HG02798 (cell line): Measurements from ENCODE around the gene SLC12A8.

Source experiments
- ATAC-seq: cut with Tn5 transposase; IDR thresholded peaks from one replicate; pipeline ENCODE4 v1.9.1; 2021; ENCODE audit warnings: mild to moderate bottlenecking; ENCODE audit not compliant: unreplicated experiment, poor library complexity

Gene SLC12A8

DNA sequence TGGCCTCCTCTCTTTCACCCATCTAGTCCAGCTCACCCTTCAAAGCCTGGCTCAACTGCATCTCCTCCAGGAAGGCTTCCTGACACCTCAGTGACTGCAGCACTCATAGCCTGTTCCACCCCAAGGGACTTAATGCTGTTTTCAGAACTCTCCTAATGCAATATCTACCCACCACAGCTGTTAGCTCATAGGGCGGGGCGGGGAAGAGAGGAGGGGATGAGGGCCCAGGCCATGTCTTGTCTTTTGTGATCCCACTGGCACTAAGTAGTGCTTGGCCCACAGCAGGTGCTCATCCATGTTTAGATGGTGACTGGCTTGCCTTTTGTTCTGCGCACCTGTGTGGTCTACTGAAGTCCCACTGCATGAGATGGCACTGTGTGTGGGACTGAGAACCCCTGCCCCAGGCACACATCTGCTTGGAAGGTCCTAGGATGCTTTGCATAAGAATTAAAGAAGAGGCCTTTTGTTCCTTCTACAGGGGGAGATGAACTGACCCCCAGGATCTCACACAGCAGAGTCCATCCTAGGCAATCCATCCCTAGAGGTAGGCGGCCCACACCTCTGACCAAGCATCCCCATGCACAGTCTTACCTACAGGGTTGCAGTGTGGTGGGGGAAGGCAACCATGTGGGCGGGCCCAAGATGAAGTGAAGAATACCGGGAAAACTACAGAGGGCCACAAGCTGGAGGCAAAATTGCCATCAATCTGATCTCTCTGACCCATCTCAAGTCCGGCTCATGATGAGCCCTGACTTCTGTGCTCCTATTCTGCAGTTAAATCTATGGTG lies 23.0 kb downstream of the SLC12A8 start:
- ATAC-seq = no peak

DNA sequence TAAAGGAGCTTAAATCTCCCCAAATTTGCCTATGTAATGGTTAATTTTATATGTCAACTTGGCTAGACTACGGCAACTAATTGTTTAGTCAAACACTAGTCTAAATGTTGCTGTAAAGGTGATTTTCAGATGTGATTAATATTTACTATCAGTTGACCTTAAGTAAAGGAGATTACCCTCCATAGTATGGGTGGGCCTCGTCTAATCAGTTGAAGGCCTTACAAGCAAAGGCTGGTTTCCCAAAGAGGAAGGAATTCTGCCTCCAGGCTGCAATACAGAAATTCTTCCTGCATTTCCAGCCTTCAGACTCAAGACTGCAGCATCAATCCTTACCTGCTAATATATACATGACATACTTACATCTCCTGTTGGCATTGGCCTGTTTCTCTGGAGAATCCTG lies 23.6 kb downstream of the SLC12A8 start:
- no peak for ATAC-seq

DNA sequence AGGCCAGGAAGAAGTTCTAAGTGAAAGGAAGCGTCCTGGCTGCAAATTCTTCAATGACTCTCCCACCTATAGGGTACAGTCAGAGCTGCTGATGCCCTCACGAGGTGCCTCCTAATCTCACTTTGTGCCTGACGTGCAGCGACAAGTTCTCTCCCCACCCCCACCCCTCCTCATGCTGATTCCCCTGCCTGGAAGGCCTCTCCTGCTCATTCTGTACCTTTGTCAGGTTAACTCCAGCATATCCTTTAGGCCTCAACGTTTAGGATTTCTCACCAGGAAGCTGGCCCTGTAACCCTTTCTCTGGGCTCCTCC lies 25.0 kb downstream of the SLC12A8 start:
- no peak for ATAC-seq

DNA sequence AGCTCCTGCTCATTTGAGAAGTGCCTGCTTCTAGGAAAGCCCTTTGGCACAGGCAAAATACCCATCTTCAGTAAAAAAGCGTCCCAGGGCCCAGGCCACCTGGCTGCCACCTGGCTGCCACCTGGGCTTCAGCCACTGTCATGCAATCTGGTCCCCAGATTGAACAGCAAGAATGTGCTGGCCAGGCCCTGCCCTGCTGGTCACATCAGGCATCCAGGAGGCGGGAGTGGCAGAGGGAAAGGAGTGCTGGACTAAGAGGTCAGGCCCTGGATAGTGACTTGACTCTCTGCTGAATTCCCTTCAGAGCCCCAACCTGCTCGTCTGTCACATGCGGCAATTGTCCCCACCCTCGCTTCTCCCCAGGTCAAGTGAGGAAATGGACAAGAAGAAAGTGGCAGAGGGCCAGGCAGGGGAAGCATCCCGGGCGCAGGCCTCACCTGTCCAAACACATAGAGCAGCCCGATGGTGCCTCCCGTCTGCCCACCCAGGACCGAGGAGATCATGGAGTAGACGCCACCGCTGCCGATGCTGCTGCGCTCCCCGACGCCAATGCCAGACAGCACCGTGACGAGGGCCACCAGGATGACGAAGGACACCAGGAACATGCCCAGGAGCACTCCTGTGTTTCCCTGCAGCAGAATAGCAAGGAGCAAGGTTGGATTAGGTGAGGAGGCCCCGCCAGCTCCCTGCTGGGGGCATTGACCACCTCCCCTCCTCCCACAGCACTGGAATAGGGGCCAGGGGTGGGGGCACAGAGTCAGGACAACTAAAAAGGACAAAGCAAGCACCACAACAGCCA lies 25.5 kb downstream of the SLC12A8 start:
- peak; percentile 9 for ATAC-seq

DNA sequence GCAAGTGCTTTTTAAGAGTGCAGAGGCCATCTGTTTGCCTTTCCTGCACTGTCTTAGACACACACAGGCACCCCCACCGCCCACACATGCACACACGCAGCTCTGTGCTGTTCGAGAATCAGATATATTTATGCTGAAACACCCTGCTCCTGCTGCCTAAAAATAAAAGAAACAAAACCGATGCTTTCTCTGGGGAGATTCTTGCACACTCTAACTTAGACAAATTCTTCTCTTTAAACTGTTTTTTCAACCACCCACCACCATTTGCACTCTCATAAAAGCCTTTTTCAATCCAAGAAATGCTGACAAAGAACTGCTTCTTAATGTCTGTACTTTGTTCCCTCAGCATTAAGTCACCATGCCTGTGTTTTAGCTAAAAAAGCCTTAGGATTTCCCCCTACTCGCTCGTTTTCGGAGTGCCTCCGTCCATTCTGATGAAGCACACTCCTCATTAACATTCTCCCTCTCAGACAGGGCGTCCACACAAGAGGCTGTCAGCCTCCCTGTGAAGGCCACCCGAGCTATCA lies 26.2 kb downstream of the SLC12A8 start:
- ATAC-seq = peak; percentile 87

DNA sequence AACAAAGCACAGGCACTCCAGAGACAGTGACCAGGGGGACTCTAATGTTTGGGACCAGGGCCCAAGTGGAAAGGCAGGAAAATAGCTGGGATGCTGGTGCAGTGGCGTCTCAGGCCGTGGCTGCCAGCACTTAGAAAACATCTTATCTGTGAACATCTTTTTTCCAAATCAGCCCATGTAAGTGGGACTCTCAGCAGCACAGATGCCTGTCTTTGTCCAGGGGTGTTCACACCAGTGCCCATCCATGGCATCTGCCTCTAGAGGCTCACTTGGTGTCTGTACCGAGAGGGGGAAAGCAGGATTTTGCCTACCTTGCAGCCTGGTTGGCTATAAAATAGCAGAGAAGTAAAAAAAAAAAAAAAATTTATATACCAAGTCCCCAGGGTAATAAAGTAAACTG lies 26.7 kb downstream of the SLC12A8 start:
- ATAC-seq = peak; percentile 14

DNA sequence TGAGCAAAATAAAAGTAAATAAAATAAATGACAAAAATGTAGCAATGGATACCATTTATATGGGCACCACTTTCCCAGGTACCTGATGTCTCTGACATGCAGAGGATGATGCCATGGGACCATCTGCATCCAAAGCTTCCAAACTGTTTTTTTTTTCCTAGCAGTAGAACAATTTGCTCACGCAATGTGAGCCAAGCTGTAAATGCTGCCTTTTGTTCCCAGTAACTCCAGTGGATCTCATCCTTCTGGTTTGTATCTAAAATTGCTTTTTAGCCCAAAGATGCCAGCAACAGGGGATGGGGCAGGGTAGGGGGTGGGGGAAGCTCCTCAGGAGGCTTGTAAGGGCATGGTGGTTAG lies 32.7 kb downstream of the SLC12A8 start:
- ATAC-seq = no peak

DNA sequence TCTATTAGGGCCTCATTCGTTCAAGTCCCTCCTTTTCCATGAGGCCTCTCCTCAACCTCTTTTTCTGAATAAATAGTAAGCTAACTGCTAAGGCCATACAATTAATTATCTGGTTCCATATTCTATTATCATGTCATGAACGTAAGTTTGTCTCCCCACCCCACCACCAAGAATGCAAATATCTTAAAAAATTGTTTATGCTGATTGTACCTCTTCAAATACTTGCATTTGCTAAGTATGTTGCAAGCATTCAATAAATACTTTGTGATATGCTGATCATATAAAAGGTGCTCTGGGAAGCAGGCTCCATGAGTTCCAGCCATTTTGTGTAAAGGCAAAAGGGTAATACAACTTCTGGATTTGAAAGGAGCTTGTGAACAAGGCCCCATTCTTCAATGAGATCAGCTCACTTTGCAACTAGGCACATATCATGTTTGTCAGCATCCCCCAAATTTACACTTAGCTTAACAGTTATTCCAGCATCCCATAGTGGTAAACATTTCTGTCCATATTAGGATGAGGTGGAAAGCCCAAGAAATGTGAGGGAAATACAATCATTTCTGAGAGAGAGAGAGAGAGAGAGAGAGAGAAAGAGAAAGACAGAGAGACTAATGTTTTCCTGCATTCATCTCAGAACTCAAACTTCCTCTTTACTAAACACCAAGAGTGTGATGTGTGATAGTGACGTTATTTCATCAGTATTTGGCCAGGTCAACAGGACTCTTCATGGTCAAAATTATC lies 33.2 kb downstream of the SLC12A8 start:
- ATAC-seq = no peak

DNA sequence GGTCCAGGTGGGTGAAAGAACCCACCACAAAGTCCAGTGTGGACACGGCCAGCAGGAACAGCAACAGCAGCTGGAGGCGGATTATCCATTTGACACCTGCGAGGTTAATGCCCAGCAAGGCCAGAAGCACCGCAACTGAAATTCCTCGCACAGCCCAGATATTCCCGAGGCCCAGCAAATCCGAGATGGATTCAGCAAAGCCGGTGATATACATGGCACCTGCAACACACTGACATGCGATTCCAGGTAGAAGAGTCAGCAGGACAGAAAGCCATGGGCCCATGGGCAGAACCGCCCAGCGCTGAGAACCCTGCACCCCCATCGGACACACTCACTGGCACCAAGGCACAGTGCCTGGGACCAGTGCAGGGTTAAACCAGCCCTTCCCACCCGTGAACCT lies 34.8 kb downstream of the SLC12A8 start:
- ATAC-seq = no peak

DNA sequence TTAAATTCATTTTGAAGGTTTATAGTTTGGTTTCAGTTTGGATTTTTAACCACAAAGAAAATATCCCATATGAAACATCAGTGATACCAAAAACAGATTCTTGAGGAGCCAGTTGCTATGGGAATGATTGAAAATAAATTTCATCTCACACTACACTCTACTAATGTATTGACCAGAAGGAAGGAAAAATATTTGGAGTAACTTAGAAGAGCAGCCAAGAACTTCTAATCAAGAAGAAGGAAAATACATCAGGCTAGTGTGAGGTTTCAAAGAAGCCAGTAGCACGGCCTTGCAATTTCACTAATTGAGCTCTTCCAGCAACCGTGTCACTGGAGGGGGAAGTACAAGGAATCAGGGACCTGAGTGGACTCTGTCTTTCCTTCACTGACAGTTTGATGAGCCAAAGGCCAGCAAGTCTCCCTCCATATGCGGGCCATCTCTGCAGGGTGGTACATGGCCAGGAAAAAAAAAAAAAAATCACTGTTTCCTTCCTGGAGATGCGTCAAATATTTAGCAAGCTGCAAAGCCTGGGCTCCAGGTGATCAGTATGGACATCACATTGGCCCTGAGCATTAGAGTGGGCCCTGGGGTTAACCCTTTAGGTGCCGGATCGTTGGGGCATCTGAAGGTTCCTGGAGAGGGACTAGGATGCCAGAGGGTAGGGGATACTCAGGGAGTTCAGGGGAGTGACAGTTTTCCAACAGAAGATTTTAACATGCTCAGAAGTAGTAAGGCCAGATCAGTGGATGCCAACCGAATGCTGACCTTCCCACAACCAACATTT lies 37.1 kb downstream of the SLC12A8 start:
- ATAC-seq = no peak

DNA sequence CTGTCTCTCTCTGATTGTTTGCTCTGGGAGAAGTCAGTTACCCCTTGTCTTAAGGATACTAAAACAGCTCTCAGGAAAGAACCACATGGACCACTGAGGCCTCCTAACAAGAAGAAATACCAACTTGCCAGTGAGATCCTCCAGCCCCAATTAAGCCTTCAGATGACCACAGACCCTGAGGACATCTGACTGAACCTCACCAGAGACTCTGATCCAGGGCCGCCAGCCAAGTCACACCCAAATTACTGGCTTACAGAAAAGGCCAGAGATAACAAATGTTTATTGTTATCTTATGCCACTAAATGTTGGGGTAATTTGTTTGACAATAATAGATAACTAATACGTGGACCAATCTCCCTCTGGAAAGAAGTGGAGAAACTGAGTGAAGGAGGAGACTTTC lies 40.2 kb downstream of the SLC12A8 start:
- ATAC-seq = no peak

DNA sequence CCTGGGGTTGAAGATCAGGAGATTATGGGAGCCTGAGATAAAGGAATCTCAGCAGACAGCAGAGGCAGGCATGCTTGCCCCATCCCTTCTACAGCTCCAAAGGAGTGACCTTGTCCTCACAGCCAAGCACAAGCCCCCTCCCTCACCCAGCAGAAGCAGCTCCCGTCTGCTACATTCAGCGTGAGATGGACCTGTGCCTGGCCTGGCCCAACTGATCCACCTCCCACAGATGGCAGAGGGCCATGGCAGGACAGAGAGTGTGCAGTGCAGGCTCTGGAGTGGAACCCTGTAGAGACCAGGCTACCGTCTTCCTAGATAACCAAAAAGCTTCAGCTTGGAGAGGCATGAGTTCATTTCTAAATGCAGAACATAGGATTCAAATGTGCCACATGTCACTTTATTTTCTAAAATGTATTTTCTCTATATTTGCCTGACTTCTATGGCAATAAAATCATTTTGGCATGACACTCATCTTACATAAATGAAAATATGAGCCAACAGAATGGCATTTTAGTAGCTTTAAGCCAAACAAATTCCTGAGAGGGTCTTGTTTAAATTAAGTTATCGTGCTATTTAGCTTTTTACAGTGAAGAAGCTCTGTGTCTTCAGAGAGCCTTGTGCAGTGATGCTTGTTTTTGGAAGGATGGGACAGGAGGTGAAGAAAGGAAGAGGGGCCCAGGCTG lies 43.7 kb downstream of the SLC12A8 start:
- ATAC-seq = no peak

DNA sequence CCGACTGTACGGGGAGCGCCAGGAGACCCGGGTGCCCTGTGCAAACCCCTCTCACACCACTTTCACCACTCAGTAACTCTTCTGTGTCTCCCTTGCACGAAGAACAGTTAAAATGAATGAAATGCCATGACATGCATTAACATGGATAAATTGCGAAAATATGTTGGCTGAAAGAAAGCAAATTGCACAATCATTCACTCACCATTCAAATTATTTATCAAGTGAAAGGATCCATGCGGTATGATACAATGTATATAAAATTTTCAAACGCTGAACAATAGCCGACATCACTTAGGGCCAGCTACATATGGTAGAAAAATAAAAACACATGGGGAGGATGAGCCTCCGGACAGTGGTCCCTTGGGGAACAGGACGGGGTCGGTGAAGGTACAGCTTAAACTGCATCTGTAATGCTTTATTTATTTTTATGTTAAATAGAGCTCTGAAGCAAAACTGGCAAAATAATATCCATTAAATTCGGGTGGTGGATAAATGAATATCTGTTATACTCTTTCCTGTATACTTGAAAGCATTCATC lies 45.9 kb downstream of the SLC12A8 start:
- no peak for ATAC-seq

DNA sequence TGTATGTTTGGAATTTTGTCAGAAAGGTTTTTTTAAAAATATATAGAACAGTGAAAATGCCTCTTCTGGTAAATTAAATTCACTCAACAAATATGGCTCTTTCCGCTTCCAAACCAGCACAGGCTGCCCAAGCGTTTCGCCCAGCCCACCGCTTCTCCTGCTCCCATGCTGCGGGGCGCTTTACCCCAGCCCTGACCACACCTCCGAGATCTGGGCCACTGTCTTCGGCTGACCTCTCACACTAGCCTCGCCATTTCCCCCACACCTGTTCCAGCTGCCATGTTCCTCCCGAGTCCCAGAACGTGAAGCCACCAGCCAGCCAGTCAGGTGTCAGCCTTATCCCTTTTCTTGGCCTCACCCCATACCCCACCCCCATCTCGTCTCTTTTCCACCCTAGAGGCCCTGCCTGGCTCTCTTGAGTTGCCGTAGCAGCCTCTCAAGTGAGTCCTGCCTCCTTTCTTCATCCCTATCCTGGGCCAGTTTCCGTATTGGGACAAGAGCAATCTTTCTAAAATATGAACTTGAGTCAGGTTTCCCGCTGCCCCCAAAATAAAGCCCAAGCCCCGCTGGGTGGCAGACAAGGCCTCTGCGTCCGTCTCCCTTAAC lies 46.5 kb downstream of the SLC12A8 start:
- ATAC-seq = no peak

DNA sequence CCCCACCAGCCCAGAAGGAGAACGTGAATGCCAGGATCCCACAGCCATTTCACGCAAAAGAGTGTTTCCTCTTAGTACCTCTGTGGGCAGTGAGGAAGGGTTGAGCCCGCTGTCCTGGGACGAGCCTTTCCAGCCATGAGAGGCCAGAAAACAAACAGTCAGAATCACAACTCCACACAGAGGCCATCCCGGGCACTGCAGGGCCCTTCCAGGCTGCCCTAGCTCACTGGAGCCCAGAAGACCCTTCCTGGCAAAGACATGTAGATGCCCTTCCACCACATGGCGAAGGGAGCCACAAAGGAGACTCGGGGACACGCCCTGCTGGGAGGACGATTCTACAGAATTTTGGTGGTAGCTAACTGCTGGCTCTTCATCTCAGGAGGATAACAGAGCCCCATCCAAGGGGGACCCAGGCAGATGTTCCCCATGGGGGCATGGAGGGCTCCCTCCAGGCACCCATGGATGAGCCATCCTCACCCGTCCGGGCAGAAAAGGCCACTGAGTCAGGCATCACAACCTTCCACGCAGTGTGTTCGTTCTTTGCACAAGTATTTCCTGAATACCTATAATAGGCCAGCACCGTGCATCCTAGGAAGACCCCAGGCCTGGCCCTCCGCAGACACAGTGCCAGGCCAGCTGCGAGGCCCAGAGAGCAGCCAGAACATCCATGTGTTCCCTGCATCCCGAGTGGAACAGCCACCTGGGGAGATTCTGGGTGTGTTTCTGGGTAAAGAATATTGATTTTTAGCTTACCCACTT lies 47.2 kb downstream of the SLC12A8 start:
- no peak for ATAC-seq

DNA sequence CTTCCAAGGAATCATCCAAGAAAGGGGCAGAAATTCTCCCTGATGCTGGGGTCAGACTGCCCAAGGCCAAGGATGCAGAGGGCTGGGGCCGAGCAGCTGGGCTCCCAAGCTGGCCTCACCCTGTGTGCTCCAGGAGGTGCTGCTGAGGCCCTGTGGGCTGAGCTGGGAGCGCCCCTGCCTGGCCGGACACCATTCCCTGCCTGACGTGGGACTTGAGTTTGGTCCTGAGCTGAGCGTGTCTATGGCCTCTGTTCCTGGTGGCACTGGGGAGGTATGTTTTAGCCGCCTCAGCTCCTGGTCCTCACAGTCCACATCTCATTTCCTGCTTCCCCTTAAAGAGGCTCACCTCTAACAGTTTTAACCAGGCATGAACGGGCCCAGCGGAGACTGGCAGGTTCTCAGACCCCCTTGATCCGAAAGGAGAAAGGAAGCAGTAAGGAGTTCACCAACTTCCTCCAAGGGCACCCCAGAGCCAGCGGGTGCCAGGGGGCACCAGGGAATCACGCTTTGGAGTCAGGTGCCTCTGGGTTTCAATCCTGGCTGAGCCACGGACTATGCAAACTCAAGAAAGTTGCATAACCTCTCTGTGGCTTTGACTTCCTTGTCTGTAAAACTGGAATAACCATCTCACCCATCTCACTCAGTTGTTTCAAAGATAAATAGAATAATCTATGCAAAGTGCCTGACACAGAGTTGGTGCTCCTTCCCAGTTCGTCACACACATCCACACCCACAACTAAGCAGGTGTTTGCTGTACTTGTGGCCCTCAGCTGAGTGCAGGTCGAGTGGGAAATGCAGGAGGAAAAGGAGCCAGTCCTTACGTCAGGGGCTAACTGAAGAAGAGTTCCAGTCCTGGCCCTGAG lies 48.6 kb downstream of the SLC12A8 start:
- no peak for ATAC-seq

DNA sequence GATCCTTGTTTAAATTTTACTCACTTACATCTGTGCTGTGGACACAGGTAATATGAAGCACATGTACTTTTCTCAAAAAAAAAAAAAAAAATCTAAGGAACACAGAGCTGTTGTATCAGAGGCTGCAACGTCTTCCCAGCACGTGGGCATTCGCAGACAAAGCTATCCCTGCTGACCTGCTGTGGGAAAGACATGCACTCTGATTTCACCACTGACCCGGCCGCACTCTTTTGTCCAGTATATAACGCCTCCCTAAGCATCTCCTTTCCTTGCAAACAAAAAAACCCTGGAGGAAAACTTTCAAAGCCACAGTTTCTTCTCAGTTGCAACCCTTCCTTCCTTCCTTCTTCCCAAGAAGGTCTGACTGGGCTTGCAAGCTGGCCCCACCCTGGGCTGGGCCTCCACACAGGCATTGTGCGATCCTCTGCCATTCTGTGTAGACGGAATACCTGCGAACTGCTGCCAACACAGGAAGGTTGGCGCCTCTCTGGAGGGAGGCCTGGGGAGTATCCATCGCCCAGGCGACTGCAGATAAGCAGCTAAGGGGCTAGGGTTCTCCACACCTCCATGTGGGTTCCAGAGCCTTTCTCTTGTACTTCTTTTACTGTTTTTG lies 50.8 kb downstream of the SLC12A8 start:
- ATAC-seq = no peak
